Right forelimb (tissue), 1 donor: ENCODE data around the gene EED.
"Not testable (repeated sequence)": the region's sequence is repeated elsewhere in the genome, so short reads cannot be mapped to it uniquely, and the experiment has no call there.

Source experiments
- DNase-seq: peaks from one replicate; pipeline ENCODE4 v3.0.0-alpha.2; 2018

EED gene

DNA sequence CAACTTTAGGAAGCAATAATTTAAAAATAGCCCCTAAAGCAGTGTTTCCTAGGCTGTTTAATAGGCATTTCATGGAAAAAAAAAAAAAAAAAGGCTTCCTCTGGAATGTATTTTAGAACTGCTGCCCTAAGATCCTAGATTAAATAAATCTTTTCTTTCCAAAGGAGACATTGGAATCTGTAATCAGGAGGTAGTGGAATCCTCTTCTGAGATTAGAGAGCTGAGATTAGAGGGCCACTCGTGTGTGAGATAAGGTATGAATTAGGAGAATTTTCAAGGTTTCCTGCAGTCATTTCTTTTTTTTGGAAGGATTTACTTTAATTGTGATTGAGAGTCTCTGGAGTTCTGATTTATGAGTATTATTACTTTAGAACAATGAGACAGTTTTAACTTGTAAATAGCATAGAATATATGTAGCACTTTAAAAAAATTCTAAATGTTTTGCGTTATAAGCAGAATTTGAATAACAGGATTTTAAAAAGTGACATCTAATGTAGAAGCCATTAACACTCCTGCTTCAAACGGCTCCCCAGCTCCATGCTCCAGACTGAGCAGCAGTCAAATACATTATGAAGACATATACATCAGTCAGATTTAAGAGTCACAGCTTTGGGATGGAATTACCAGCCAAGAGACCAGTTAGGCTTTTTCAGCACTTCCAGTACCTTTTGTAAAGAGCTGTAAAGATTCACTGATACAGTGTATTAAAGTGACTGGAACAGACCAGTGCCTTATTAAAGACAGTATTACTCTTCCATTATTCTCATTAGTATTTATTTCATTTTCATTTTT, 5.0 kb downstream of the EED start:
- no peak for DNase-seq

DNA sequence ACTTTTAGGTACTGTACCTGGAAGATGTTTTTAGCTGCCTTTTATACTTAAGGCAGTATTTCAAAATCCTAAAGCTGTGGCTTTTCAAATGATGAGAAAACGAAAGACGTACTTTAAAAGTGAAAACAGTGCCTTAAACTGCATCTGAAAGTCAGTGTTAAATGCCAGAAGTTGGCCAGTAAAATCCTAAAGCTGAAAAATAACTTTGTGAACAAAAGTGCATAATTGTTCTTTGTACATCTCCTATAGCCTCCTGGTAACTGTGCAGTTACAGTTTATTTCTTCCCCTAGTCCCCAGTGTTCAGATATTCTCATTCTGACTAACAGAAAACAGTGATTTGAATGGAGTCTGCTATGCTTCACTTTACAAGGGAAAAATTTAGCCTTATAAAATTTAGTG, 6.8 kb downstream of the EED start:
- DNase-seq = no peak

DNA sequence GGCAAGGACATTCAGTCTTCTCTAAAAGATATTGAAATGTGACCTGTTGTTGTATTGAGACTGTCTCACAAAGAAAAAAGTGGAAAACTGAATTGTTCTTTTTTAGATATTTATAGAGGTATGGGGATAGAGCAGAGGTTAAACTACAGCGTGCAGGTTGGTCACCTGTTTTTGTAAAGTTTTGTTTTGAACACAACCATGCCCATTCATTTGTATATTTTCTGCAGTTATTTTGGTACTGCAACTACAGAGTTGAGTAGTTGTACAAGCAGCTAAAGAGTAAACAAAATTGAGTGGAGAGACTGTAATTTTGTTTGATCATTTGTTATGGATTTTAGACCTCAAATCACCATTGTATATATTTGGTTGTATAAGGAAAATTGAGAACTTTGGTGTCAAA, 11.3 kb downstream of the EED start:
- DNase-seq = no peak

DNA sequence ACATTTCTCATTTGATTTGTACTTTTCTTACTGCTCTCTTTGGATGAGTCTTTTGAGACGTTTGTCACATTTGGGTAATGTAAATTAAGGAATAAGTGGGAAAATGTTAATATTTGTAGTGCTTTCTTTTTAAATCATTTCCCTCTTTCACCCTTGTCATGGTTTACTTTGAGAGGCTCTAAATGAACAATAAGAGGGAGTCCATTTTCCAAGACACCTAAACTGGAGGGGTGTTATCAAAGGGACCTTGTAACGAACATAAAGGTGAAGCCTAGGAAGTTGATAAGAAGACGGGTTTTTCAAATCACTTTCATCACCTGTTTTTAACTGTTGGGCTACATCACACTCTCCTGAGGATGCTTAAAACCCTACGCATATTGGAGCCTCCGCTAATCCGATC, 12.1 kb downstream of the EED start:
- DNase-seq = no peak

DNA sequence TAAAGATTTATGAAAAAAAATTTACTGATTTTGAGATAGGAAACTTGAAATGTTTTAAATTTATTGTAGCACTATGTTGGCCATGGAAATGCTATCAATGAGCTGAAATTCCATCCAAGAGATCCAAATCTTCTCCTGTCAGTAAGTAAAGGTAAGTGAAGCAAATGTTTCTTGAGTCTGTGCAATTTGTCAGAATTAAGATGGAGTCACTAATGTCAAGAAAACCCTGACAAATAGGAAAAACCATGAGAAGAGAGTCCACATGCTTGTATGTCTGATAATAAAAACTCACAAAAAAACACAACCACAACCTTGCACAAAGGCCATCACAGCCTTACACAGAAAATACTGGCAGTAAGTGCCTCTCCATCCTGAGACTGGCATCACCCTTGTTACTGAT, 12.9 kb downstream of the EED start:
- no peak for DNase-seq

DNA sequence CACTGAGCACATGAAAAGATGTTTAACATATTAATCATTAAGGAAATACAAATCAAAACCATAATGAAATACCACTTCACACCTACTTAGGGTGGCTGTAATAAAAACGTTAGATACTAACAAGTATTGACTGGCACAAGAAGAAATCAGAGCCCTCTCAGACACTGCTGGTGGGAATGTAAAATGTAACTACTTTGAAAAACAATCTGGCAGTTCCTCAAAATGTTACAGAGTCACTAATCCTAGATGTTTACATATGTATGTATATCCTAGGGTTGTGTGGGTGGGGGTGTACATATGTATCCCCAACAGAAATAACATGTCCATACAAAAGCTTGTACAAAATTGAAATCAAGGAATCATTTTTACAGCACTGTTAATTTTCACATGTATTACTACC, 15.2 kb downstream of the EED start:
- no peak for DNase-seq

DNA sequence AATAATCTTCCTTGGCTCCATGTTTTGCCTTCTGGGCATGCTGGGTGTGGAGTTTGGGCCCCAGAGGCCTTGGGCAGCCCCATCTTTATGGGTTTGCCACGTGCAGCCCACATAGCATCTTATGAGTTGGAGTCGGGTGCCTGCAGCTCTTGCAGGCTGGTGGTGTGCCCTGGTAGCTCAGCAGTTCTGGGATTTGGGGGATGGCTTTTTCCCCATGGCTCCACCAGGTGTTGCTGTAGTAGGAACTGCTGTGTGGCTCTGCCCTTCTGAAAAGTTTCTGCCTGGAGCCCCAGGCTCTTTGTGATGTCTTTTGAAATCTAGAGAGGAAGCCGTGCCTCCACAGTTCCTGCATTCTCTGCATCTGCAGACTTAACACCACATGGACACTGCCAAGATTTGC, 16.8 kb downstream of the EED start:
- DNase-seq = no peak

DNA sequence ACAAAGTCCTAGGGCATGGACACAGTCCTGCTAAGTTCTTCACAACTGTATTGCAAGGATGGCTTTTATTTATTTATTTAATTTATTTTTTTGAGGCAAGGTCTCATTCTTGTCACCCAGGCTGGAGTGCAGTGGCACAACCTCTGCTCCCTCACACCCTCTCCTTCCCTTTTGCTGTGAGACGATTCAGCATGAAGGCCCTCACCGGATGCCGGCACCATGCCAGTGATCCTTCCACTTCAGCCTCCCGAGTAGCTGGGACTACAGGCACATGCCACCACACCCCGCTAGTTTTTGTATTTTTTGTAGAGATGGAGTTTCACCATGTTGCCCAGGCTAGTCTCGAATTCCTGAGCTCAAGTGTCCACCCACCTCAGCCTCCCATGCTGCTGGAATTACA, 17.8 kb downstream of the EED start:
- no peak for DNase-seq

DNA sequence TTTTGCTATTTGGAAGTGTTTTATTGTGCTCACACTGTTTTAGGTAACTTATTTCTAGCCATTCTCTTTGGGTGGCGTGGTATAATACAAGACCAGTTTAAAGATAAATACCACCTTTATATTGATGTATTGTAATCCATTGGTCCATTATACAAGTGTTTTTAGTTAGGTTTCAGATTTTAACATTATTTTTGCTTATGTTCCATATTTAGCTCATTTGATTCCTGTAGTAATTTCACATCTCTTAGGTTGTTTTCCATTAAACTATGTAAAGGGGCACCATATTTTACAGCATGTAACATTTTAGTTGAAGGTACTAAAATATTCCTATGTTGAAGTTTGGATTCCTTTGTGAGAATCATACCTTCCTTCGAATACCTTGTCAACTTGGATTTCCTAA, 20.1 kb downstream of the EED start:
- DNase-seq = no peak

DNA sequence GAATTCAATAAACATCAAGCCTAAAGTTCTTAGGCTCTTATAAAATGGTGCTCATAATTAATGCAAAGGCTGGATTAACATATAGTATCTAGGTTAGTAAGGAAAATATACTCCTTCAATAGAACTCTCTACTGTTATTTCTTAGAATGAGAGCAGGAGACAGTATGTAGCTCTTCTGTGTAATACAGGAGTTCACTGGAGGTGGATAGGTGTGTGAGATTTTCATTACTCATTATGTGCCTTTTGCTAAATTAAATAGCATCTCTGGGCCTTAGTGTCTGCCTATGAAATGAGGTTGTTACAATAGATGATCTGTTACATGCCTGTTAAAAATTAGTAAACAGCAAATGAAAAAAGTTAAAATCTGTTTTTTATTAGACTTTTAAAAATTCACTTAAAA, 20.6 kb downstream of the EED start:
- DNase-seq = no peak

DNA sequence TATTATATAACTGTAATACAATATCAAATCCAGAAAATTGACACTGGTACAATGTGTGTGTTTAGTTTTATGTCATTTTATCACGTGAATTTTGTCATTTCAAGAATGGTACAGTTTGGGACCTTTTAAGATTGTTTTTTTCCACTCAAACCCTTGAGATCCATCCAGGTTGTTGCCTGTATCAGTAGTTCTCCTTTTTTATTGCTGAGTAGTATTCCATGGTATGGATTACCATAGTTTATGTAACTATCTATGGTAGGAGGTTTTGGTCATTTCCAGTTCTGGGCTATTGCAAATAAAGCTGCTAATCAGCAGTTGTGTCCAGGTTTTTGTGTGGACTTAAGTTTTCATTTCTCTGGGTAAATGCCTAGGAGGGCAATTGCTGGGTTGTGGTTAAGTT, 25.1 kb downstream of the EED start:
- DNase-seq = no peak

DNA sequence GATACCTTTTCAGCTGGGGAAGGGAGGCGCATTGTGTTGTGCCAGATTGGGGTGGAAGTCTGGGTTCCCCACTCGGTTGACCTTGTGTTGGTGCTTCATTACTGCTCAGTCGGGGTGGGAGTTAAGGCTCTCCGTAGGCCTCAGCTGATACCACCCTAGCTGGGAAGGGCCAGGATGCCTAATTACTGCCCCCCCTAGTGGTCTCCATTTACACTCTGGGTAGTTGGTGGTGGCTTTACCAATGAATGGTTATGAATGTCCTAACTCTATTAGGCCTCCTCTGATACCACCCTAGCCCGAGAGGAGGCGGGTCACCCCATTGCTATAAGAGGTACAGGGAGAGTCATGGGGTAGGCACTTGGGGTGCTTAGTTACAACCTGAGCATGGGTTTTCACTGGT, 29.9 kb downstream of the EED start:
- DNase-seq = no peak

DNA sequence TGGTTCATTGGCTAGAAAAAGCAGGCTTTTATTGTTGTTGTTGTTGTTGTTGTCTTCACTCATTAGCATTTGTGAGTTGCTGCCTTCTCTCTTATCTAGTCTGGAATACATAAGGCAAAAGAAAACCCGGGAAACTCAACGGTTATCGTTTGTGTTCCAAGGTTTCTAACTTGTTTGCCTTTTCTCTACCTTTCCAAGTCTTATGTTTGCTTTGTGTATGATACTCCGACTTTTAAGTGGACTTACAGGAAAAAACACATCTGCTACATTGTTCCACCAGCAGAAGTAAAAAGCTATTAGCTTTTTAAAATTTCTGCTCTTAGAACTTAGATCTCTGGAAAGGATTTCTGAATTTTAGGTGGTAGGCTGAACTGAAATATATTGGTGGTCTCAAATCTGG, 30.4 kb downstream of the EED start:
- DNase-seq = no peak

DNA sequence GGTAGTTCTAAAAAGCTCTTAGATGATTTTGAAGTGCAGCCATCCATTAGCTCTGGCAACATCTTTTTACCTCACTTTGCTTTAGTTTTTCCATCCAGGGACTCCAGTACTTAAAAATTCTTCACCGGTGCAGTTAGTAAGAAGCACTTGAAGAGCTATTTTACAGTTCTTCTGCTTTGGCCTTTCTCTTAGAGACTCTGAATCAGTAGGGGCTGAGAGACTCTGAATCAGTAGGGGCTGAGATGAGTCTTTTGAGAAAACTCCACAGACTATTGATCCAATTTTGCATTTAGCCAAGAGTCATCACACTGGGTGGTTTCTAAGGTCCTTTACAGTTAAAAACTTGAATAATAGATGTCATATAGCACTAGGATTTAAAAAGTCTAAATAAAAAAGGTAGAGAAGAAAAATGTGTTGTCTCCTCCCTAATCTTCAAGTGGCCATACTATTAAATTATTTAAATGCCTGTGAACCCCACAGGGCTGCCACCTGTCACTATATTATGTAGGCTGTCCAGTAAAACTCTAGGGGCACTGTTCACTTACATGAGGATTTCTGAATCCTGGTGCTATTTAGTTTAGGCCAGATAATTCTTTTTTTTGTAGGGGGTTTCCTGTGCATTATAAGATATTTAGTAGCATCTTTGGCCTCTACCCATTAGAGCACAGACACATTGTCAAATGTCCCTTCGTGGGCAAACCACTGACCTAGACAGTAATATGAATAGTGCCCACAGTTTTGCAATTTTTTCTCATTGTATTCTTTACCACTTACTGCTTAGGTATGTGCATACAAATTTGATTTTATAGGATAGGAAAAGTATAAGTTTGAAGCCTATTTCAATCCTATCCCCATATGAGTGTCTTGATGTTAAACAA, 31.2 kb downstream of the EED start:
- no peak for DNase-seq

DNA sequence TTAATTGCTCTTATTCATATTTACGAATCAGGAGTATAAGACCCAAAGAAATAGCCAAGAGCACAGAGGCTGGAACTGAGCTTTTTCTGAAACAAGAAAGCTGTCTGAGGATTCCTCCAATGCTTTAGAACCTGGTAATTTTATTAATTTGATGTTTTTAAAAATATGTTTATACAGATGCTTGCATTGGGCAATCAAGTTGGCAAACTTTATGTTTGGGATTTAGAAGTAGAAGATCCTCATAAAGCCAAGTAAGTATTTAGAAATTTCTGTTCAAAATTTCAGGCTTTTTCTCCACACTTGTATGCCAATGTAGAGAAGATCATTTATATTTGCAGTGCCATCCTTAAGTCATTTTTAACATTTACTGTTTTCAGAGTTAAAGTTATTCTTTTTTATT, 33.2 kb downstream of the EED start:
- no peak for DNase-seq

DNA sequence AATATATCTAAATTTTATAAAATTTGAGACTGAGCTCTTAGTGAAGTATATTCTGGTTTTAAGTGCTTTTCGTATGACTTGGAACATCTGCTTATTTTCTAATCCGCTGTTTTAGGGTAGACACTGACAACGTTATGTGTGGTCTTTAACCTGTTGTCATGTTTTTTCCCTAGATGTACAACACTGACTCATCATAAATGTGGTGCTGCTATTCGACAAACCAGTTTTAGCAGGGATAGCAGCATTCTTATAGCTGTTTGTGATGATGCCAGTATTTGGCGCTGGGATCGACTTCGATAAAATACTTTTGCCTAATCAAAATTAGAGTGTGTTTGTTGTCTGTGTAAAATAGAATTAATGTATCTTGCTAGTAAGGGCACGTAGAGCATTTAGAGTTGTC, 33.7 kb downstream of the EED start:
- DNase-seq = no peak

DNA sequence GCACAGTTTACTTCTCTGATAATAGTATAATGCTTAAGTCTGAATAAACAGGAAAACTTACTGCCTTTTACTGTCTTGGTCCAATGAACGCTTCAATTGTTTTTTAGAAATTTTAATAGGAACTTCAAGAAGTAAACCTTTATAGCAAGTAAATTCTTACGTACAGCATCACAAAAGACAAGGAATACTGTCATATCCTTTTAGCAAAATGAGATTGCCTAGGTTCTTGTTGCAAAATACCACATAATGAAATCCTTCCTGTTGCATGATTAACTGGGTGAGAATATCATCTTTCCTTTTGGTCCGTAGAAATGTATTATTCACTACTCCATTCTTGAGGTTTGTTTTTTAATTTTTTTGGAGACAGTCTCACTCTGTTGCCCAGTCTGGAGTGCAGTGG, 35.2 kb downstream of the EED start:
- no peak for DNase-seq

DNA sequence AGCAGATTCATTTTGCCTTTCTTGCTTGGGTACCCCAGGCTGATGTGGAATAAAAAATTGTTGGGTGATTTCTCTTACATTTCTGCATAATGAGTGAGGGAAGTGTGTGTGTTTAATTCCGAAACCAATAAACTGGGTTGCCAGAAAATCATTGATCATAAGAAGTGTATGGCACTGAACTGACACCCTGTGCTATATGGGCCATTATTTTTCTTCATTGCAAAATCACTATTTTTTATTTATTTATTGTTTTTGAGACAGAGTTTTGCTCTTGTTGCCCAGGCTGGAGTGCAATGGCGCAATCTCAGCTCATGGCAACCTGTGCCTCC, 42.9 kb downstream of the EED start:
- DNase-seq = no peak

DNA sequence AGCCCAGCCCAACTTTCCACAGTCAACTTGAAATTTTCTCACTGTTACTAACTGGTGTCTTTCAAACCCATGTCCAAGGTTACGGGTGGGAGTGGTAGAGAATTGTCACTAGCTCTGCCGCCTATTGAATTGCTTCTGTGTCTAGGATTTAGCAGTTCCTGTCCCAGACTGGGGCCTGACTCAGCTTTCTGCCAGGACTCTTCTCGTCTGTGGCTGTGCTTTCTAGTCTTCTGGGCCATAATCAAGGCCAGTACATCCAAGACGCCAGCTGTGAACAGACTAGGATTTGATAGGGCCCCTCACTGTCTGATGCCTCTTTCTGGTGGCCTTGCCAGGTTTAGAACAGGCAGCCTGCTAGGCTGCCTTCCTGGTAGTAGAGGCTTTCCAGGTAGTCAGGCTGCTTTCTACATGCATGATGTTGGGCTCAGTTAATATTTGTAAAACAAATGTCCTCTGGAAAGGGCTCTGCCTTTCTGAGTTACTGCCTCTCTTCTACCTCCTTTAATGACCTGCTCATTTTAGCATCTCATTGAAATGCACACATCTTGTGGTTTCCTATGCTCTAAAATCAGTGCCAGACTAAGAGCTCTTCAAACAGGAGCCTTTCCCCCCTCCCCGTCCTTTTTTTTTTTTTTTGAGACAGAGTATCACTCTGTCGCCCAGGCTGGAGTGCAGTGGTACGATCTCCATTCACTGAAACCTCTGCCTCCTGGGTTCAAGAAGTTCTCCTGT, 44.4 kb downstream of the EED start:
- no peak for DNase-seq

DNA sequence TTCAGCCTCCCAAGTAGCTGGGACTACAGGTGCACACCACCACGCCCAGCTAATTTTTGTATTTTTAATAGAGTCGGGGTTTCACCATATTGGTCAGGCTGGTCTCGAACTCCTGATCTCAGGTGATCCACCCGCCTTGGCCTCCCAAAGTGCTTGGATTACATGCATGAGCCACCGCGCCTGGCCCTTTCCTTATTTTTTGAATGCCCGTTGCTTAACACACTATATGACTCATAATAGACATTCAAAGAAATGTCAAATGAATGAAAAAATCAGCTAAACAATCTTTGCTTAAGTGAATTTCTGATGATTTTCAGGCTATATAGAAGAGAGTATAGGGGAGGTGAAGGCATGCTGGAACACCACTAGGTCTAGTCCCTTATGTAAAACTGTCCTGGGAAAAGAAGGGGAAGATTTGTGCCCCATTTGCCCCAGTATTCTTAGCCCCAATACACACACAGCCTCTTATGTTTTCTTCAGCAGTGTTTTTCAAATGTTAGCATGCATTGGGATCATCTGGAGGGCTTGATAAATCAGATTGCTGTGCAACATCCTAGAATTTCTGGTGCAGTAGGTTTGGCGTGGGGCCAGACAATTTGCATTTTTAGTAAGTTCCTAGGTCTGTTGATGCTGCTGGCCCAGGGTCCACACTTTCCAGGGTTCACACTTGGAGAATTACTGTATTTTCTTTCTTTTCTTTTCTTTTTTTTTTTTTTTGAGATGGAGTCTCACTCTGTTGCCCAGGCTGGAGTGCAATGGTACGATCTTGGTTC, 45.1 kb downstream of the EED start:
- not testable (repeated sequence) for DNase-seq

DNA sequence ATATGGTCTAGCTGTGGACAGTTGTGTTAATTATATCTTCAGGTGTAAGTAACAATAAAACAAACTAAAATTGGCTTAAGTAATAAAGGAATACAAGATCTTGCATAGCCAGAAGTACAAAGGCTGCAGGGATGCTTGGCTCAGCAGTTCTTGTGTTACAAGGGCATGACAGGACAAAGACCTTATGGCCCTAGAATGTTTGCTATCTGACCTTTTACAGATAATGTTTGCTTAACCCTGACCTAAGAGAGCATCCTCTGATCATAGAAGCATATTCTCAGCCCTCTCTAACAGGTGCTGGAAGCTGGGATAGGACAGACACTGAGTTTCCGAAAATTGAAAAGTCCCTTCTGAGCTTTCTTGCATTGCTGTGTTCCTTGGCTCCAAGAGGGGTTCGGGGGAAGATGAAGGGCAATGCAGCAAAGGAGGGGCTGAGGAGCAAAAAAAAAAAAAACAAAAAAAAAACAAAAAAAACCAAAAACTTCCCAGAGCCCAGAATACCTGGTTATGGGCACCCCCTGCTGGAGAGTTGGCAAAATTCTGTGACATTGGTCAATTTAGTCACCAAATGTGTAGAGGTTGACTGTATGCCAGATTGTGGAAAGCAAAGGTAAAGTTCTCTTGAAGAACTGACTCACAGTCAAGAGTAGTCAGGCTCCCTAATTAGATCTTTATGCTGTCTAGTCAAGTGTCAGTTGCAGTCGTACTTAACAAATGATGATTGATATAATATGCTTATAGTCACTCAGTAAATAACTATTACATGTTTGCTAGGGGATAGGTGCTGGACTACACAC, 47.1 kb downstream of the EED start:
- no peak for DNase-seq

DNA sequence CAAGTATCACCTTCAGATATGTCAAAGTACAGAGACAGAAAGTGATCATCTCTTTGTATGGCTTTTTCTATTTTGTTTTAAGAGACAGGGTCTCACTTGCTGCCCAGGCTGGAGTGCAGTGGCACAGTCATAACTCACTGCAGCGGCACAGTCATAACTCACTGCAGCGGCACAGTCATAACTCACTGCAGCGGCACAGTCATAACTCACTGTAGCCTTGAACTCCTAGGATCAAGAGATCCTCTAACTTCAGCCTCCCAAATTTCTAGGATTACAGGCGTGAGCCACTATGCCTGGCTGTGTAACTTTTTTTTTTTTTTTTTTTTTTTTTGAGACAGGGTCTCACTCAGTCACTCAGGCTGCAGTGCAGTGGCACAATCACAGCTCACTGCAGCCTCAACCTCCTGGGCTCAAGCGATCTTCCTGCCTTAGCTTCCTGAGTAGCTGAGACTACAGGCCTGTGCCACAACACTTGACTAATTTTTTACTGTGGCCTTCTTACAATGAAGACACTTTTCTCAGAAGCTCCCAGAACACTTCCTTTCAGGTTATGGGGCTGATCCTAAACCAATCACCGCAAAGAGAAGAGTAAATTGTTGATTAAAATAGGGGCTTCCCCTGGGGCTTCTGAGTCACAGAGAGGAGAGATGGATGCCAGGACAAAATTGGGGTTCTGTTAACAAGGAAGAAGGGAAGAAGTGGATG, 48.5 kb downstream of the EED start:
- no peak for DNase-seq
